ENCODE measurements around the gene VPS8.

Gene VPS8

GRCh38 chr3:185089751-185090150 is 277.8 kb downstream of the VPS8 start:
- DNase-seq (ENCODE audit: low spot score), result no peak

- DNase-seq (ENCODE audit: low spot score), result no peak
Observed at GRCh38 chr3:185090811-185091210, 278.8 kb downstream of the VPS8 start.

GRCh38 chr3:185093116-185093515 is 281.1 kb downstream of the VPS8 start:
- DNase-seq (ENCODE audit: low spot score), result no peak

GRCh38 chr3:185094697-185095096 is 282.7 kb downstream of the VPS8 start:
- no peak for DNase-seq (ENCODE audit: low spot score)
